Gastrocnemius medialis (tissue), 4 donors: ENCODE data around the gene SPOUT1.

ENCODE experiments used
- POLR2A ChIP-seq, 2 donors: fragments of 450-650 bp; IDR thresholded peaks; one replicate each; pipeline ENCODE4 v1.6.1; 2017; ENCODE audit warnings: antibody characterized with exemption in 2 of 2, mild to moderate bottlenecking in 2 of 2, moderate library complexity in 2 of 2
- TF ChIP-seq, protein P1 (sequence below), 5 experiments: fragments of 450-650 bp in 3 of 5; fragments of 200-600 bp in 2 of 5; sonication (generic) in 2 of 5; IDR thresholded peaks in 4 of 5; conservative IDR thresholded peaks in 1 of 5; 1 replicate in 4 of 5; 2 replicates in 1 of 5; pipeline ENCODE4 v1.5.1; 2016 to 2019; ENCODE audit warnings: antibody characterized with exemption in 5 of 5, mild to moderate bottlenecking in 3 of 5, moderate library complexity in 3 of 5

DNA sequence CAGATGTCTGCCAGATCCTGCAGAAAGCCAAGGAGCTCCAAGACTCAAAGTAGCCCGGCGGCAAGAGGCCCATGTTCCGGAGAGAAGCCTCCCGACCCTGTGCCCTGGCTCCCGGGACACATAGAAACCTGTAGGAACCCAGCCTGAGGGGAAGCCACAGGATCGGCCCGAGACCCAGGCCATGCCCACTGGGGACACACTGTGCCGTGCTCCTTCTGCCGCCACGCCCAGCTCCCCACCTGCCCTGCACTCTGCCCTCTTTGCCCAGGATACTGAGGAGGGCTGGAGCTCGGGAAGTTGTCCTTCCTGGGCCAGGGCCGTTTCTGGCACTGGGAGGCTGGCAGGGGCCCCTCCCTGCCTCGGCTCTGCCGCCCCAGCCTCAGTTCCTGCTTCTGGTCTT, 21.8 kb downstream of the SPOUT1 start:
- no peak for TF ChIP-seq POLR2A (IDR thresholded peaks at IDR 0.05)
- TF ChIP-seq, protein P1, sequence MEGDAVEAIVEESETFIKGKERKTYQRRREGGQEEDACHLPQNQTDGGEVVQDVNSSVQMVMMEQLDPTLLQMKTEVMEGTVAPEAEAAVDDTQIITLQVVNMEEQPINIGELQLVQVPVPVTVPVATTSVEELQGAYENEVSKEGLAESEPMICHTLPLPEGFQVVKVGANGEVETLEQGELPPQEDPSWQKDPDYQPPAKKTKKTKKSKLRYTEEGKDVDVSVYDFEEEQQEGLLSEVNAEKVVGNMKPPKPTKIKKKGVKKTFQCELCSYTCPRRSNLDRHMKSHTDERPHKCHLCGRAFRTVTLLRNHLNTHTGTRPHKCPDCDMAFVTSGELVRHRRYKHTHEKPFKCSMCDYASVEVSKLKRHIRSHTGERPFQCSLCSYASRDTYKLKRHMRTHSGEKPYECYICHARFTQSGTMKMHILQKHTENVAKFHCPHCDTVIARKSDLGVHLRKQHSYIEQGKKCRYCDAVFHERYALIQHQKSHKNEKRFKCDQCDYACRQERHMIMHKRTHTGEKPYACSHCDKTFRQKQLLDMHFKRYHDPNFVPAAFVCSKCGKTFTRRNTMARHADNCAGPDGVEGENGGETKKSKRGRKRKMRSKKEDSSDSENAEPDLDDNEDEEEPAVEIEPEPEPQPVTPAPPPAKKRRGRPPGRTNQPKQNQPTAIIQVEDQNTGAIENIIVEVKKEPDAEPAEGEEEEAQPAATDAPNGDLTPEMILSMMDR (IDR thresholded peaks at IDR 0.05 in 4 of 5, conservative IDR thresholded peaks at IDR 0.05 in 1 of 5) = no peak
